Measurements from ENCODE around the gene SORCS3. TPM values are rescaled to one million over a fixed set of nuclear protein-coding genes. Genes with fewer than 3 reads are reported as not detected.

SORCS3 gene
- total and polyA plus RNA-seq, 7 donors = 0.15 to 1.1 (median 0.33) TPM; not detected in 2

- H3K27me3 ChIP-seq = peaks cover 21 to 62% (median 39%) of the 10 kb centered on the region in 3 donors
- TF ChIP-seq POLR2A (IDR thresholded peaks at IDR 0.05) (no peak), CTCF (IDR thresholded peaks at IDR 0.05) (peak in 1 of 4 experiments; percentile 11)
- no peaks in the 10 kb centered on the region for H3K36me3 ChIP-seq
- peak overlapping the region in 3 of 4 donors; percentile 23 to 41 (median 38) for H3K4me3 ChIP-seq
- no peaks in the 10 kb centered on the region for H3K9me3 ChIP-seq
- H3K4me1 ChIP-seq = peaks cover 0 to 45% (median 31%) of the 10 kb centered on the region in 4 donors
- H3K27ac ChIP-seq = no peak overlapping the region
- intact Hi-C loops (cut with DNase I) = no loop called here
- no peak for DNase-seq
- whole genome bisulfite sequencing, 2 donors = 8 to 13% methylated on average over 43 of the region's 43 CpGs
Measured at GRCh38 chr10:104642658-104643302, 1.7 kb downstream of the SORCS3 start.

- no peak for DNase-seq
- 88 to 89% methylated on average over 11 of the region's 11 CpGs for WGBS, 2 donors
- H3K36me3 ChIP-seq = no peaks in the 10 kb centered on the region
- peaks cover 0 to 45% (median 31%) of the 10 kb centered on the region in 4 donors for H3K4me1 ChIP-seq
- no peak overlapping the region for H3K4me3 ChIP-seq
- TF ChIP-seq POLR2AphosphoS5 (IDR thresholded peaks at IDR 0.05) = no peak
- no peak for TF ChIP-seq CTCF (IDR thresholded peaks at IDR 0.05)
- no peak for TF ChIP-seq POLR2A (IDR thresholded peaks at IDR 0.05)
- TF ChIP-seq EP300 (IDR thresholded peaks at IDR 0.05) = no peak
- H3K27me3 ChIP-seq = peaks cover 21 to 62% (median 37%) of the 10 kb centered on the region in 3 donors
- intact Hi-C loops (cut with DNase I) = no loop called here
- no peaks in the 10 kb centered on the region for H3K9me3 ChIP-seq
- H3K27ac ChIP-seq = no peak overlapping the region
Measured at GRCh38 chr10:104643303-104643663, 2.2 kb downstream of the SORCS3 start.

- Histone ChIP-seq H3K27me3 (peaks cover 5 to 33% (median 11%) of the 10 kb centered on the region in 3 donors), H3K9me3 (no peaks in the 10 kb centered on the region), H3K36me3 (no peaks in the 10 kb centered on the region), H3K27ac (no peak overlapping the region), H3K4me1 (peaks cover 0 to 21% (median 15%) of the 10 kb centered on the region in 4 donors), H3K4me3 (no peak overlapping the region)
- no peak for DNase-seq
- intact Hi-C loops (cut with DNase I) = no loop called here
- WGBS, 2 donors = 50 to 72% methylated on average over 1 of the region's 1 CpG
- TF ChIP-seq CTCF (IDR thresholded peaks at IDR 0.05) (no peak), POLR2A (IDR thresholded peaks at IDR 0.05) (no peak), EP300 (IDR thresholded peaks at IDR 0.05) (no peak), POLR2AphosphoS5 (IDR thresholded peaks at IDR 0.05) (no peak)
Measured at GRCh38 chr10:104646146-104646545, 5.1 kb downstream of the SORCS3 start.

DNA sequence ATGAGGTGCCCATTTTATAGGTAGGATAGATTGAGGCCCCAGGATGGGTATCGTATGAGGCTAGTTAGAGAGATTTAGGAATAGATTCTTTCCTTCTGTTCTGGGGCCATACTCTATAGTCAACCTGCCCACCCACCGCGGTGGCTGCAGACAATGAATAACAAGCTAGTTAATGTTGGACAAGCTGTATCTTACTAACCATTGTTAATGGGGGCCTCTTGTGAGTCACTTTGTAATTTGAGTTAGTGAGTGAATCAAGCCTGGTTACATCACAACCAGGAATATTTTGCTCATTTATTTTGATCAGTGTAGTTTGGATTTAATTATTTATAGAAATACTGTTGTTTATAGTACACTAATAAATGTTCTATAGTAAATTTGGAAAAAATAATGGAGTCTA lies 7.3 kb downstream of the SORCS3 start:
- intact Hi-C loops (cut with DNase I) = no loop called here
- 47 to 58% methylated on average over 3 of the region's 3 CpGs for WGBS, 2 donors

More for the DNA sequence above, 7.3 kb downstream of the SORCS3 start:
- no peak for DNase-seq
- no peaks in the 10 kb centered on the region for H3K36me3 ChIP-seq
- no peak overlapping the region for H3K27ac ChIP-seq
- no peaks in the 10 kb centered on the region for H3K4me1 ChIP-seq
- H3K27me3 ChIP-seq = peaks cover 0 to 10% (median 0%) of the 10 kb centered on the region in 3 donors
- TF ChIP-seq EP300 (IDR thresholded peaks at IDR 0.05) (no peak), CTCF (IDR thresholded peaks at IDR 0.05) (no peak), POLR2AphosphoS5 (IDR thresholded peaks at IDR 0.05) (no peak), POLR2A (IDR thresholded peaks at IDR 0.05) (no peak)
- H3K4me3 ChIP-seq = no peak overlapping the region
- no peaks in the 10 kb centered on the region for H3K9me3 ChIP-seq

Measured in sigmoid colon (tissue), 7 donors.